Testis (tissue), 3 donors: ENCODE data around the gene ALDH8A1. TPM values are rescaled to one million over a fixed set of nuclear protein-coding genes. Genes with fewer than 3 reads are reported as not detected.

ENCODE experiments used
- DNase-seq: peaks from one replicate; pipeline ENCODE4 v3.0.0-alpha.2; 2019
- H3K27ac ChIP-seq, 2 donors: fragments of 200-600 bp; sonication (generic); one replicate each; pipeline ENCODE4 v1.5.1; 2019
- H3K27me3 ChIP-seq: fragments of 200-600 bp; sonication (generic); one replicate; pipeline ENCODE4 v1.5.1; 2019
- H3K36me3 ChIP-seq: fragments of 200-600 bp; sonication (generic); one replicate; pipeline ENCODE4 v1.5.1; 2017; ENCODE audit warnings: low read depth; ENCODE audit errors: missing control alignments
- H3K4me1 ChIP-seq: fragments of 200-600 bp; sonication (generic); one replicate; pipeline ENCODE4 v1.5.1; 2019
- H3K4me3 ChIP-seq, 2 donors: fragments of 200-600 bp; sonication (generic); one replicate each; pipeline ENCODE4 v1.5.1; 2017 to 2019
- H3K9me3 ChIP-seq: fragments of 200-600 bp; sonication (generic); one replicate; pipeline ENCODE4 v1.5.1; 2017
- POLR2A ChIP-seq: fragments of 450-650 bp; IDR thresholded peaks from one replicate; pipeline ENCODE4 v1.6.1; 2017; ENCODE audit warnings: antibody characterized with exemption, mild to moderate bottlenecking, moderate library complexity
- WGBS, 2 donors: methylation state at CpG; one replicate each; pipeline ENCODE4 v1.1.5; 2018; 5-methylcytosine and 5-hydroxymethylcytosine counted together
- intact Hi-C: fragments of 100-400 bp; cut with DNase I; formaldehyde crosslinking; loops from one replicate; pipeline ENCODE4 v1.15.1; 2023; ENCODE audit warnings: low total_unique reads
- polyA plus RNA-seq: library from polyadenylated mRNA; stranded (reverse); fragments of 350-450 nt; fragmentation: Illumina TruSeq; extraction: RNeasy Lipid Tissue Mini Kit (QIAGEN cat#74804); gene quantifications from one replicate; pipeline ENCODE4 v1.2.3, GENCODE V29; 2014; ENCODE audit warnings: low read depth, low replicate concordance; ENCODE audit not compliant: insufficient read depth
- total RNA-seq, 2 donors: library from RNA; depleted of rRNA; stranded (reverse); fragments of >200 nt; gene quantifications; one replicate each; pipeline ENCODE4 v1.2.3, GENCODE V29; 2016
- TF ChIP-seq, protein P1 (sequence below), 3 experiments: fragments of 450-650 bp in 2 of 3; fragments of 200-600 bp in 1 of 3; sonication (generic) in 1 of 3; IDR thresholded peaks; one replicate each; pipeline ENCODE4 v1.5.1; 2016 to 2019; ENCODE audit warnings: antibody characterized with exemption in 3 of 3, mild to moderate bottlenecking in 2 of 3, moderate library complexity in 1 of 3

ALDH8A1 gene
- total and polyA plus RNA-seq, 3 donors from 2014 or later: 0.38 to 4.9 (median 0.87) TPM

- no peaks in the 10 kb centered on the region for H3K4me1 ChIP-seq
- no peak overlapping the region for H3K27ac ChIP-seq
- H3K4me3 ChIP-seq: no peak overlapping the region
- TF ChIP-seq, protein P1, sequence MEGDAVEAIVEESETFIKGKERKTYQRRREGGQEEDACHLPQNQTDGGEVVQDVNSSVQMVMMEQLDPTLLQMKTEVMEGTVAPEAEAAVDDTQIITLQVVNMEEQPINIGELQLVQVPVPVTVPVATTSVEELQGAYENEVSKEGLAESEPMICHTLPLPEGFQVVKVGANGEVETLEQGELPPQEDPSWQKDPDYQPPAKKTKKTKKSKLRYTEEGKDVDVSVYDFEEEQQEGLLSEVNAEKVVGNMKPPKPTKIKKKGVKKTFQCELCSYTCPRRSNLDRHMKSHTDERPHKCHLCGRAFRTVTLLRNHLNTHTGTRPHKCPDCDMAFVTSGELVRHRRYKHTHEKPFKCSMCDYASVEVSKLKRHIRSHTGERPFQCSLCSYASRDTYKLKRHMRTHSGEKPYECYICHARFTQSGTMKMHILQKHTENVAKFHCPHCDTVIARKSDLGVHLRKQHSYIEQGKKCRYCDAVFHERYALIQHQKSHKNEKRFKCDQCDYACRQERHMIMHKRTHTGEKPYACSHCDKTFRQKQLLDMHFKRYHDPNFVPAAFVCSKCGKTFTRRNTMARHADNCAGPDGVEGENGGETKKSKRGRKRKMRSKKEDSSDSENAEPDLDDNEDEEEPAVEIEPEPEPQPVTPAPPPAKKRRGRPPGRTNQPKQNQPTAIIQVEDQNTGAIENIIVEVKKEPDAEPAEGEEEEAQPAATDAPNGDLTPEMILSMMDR (IDR thresholded peaks at IDR 0.05): no peak
- no peak for TF ChIP-seq POLR2A
- WGBS, 2 donors: 92 to 94% methylated on average over 1 of the region's 1 CpG
- intact Hi-C loops: no loop called here
- DNase-seq: no peak
- no peaks in the 10 kb centered on the region for H3K9me3 ChIP-seq
- no peaks in the 10 kb centered on the region for H3K27me3 ChIP-seq
- H3K36me3 ChIP-seq: no peaks in the 10 kb centered on the region
Measured at GRCh38 chr6:134894800-134895199, 55.1 kb downstream of the ALDH8A1 start.

DNA sequence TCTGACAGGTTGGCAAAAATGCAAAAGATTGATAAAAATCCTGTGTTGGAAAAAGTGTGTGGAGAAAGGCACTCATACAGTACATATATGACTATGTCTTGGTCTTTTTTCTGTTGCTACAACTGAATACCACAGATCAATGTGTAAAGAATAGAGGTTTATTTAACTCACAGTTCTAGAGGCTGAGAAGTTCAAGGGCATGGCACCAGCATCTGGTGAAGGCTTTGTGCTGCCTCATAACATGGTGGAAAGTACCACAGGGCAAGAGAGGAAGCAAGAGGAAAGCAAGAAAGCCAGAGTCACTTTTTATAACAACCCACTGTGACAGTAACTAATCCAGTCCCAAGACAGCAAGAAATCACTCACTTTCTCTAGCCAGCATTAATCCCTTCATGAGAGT, 57.5 kb downstream of the ALDH8A1 start:
- no peaks in the 10 kb centered on the region for H3K27me3 ChIP-seq
- intact Hi-C loops: no loop called here
- no peaks in the 10 kb centered on the region for H3K4me1 ChIP-seq
- no peaks in the 10 kb centered on the region for H3K9me3 ChIP-seq
- DNase-seq: no peak
- H3K4me3 ChIP-seq: no peak overlapping the region
- TF ChIP-seq, protein P1 (IDR thresholded peaks at IDR 0.05): no peak
- no peak for TF ChIP-seq POLR2A
- H3K27ac ChIP-seq: no peak overlapping the region
- no peaks in the 10 kb centered on the region for H3K36me3 ChIP-seq

- no peak for DNase-seq
- Histone ChIP-seq H3K36me3 (no peaks in the 10 kb centered on the region), H3K9me3 (no peaks in the 10 kb centered on the region), H3K4me1 (no peaks in the 10 kb centered on the region), H3K27ac (no peak overlapping the region), H3K4me3 (no peak overlapping the region), H3K27me3 (no peaks in the 10 kb centered on the region)
- no peak for TF ChIP-seq POLR2A
- TF ChIP-seq, protein P1 (IDR thresholded peaks at IDR 0.05): no peak
- intact Hi-C loops: no loop called here
Measured at GRCh38 chr6:134891633-134892032, 58.3 kb downstream of the ALDH8A1 start.

GRCh38 chr6:134888316-134888715, 61.6 kb downstream of the ALDH8A1 start:
- H3K4me1 ChIP-seq: no peaks in the 10 kb centered on the region
- no peak for DNase-seq
- TF ChIP-seq, protein P1 (IDR thresholded peaks at IDR 0.05): no peak
- TF ChIP-seq POLR2A: no peak
- 73 to 85% methylated on average over 3 of the region's 3 CpGs for WGBS, 2 donors
- H3K27ac ChIP-seq: no peak overlapping the region
- H3K27me3 ChIP-seq: no peaks in the 10 kb centered on the region
- H3K9me3 ChIP-seq: no peaks in the 10 kb centered on the region
- intact Hi-C loops: no loop called here
- H3K36me3 ChIP-seq: no peaks in the 10 kb centered on the region
- no peak overlapping the region for H3K4me3 ChIP-seq

GRCh38 chr6:134884752-134885151, 65.1 kb downstream of the ALDH8A1 start:
- Histone ChIP-seq H3K36me3 (no peaks in the 10 kb centered on the region), H3K27ac (no peak overlapping the region), H3K4me3 (no peak overlapping the region), H3K4me1 (no peaks in the 10 kb centered on the region), H3K9me3 (no peaks in the 10 kb centered on the region), H3K27me3 (no peaks in the 10 kb centered on the region)
- DNase-seq: no peak
- TF ChIP-seq, protein P1 (IDR thresholded peaks at IDR 0.05): no peak
- TF ChIP-seq POLR2A: no peak
- intact Hi-C loops: loop anchor here (5.0 kb wide), 1 partner anchor 732 kb away; no protein-coding TSS in a partner anchor
- WGBS, 2 donors: 90 to 93% methylated on average over 3 of the region's 3 CpGs
